KMS-11 (cell line): ENCODE data around the gene ITGB7.

Experiments
- H2AFZ ChIP-seq: fragments of 200-600 bp; sonication (generic); 2 replicates; pipeline ENCODE4 v1.6.1; 2016; ENCODE audit warnings: antibody characterized with exemption, mixed run types, low read depth
- H3K27ac ChIP-seq: fragments of 200-600 bp; sonication (generic); 2 replicates; pipeline ENCODE4 v1.6.1; 2016; ENCODE audit warnings: mild to moderate bottlenecking, mixed run types
- H3K27me3 ChIP-seq: fragments of 200-600 bp; sonication (generic); 2 replicates; pipeline ENCODE4 v1.6.1; 2017; ENCODE audit warnings: mild to moderate bottlenecking, low read depth, mixed run types, moderate library complexity; ENCODE audit not compliant: insufficient read depth
- H3K36me3 ChIP-seq: fragments of 200-600 bp; sonication (generic); 2 replicates; pipeline ENCODE4 v1.6.1; 2017; ENCODE audit warnings: mild to moderate bottlenecking, mixed run types; ENCODE audit not compliant: insufficient read depth
- H3K4me1 ChIP-seq: fragments of 200-600 bp; sonication (generic); 2 replicates; pipeline ENCODE4 v1.6.1; 2016; ENCODE audit warnings: mild to moderate bottlenecking, low read depth, mixed run types; ENCODE audit not compliant: poor library complexity, severe bottlenecking
- H3K4me2 ChIP-seq: fragments of 200-600 bp; sonication (generic); 2 replicates; pipeline ENCODE4 v1.7.0; 2016; ENCODE audit warnings: mild to moderate bottlenecking, mixed run types
- H3K4me3 ChIP-seq: fragments of 200-600 bp; sonication (generic); IDR thresholded peaks from 2 replicates; pipeline ENCODE4 v1.6.1; 2017; ENCODE audit warnings: low read depth, low read length, mixed read lengths; ENCODE audit not compliant: insufficient read depth
- H3K79me2 ChIP-seq: fragments of 200-600 bp; sonication (generic); 2 replicates; pipeline ENCODE4 v1.6.1; 2016; ENCODE audit warnings: low read depth, mixed run types; ENCODE audit not compliant: insufficient read depth
- H3K9ac ChIP-seq: fragments of 200-600 bp; sonication (generic); 2 replicates; pipeline ENCODE4 v1.6.1; 2016; ENCODE audit warnings: mild to moderate bottlenecking, mixed run types
- H4K20me1 ChIP-seq: fragments of 200-600 bp; sonication (generic); 2 replicates; pipeline ENCODE4 v1.6.1; 2016; ENCODE audit warnings: mild to moderate bottlenecking, mixed run types; ENCODE audit not compliant: insufficient read depth
- CTCF ChIP-seq: fragments of 200-600 bp; sonication (generic); conservative IDR thresholded peaks from 2 replicates; pipeline ENCODE4 v1.6.1; 2017; ENCODE audit warnings: low read depth, mild to moderate bottlenecking, antibody characterized with exemption, low read length, moderate library complexity, mixed read lengths

ITGB7 gene

GRCh38 chr12:53191885-53192530 is 15.0 kb downstream of the ITGB7 start:
- no peak for TF ChIP-seq CTCF
- Histone ChIP-seq H3K27ac (peak overlapping the region; percentile 10; the same call in 1 of the 2 replicates), H3K79me2 (peaks cover 10% of the 10 kb centered on the region; the same call in 1 of the 2 replicates), H3K4me3 (no peak overlapping the region), H3K4me1 (peaks cover 65% of the 10 kb centered on the region), H3K36me3 (peaks cover 46% of the 10 kb centered on the region; the same call in 1 of the 2 replicates), H2AFZ (no peak overlapping the region), H3K9ac (no peak overlapping the region), H3K27me3 (no peaks in the 10 kb centered on the region), H4K20me1 (no peaks in the 10 kb centered on the region), H3K4me2 (no peak overlapping the region)

- no peak overlapping the region for H3K4me2 ChIP-seq
- H3K4me1 ChIP-seq = peaks cover 58% of the 10 kb centered on the region
- H3K36me3 ChIP-seq = peaks cover 45% of the 10 kb centered on the region; the same call in 1 of the 2 replicates
- H4K20me1 ChIP-seq = no peaks in the 10 kb centered on the region
- H3K27ac ChIP-seq = peak overlapping the region; percentile 10; the same call in 1 of the 2 replicates
- no peak for TF ChIP-seq CTCF
- no peak overlapping the region for H3K4me3 ChIP-seq
- H3K27me3 ChIP-seq = no peaks in the 10 kb centered on the region
- H2AFZ ChIP-seq = no peak overlapping the region
- peaks cover 3% of the 10 kb centered on the region; the same call in 1 of the 2 replicates for H3K79me2 ChIP-seq
- no peak overlapping the region for H3K9ac ChIP-seq
These were observed 15.8 kb downstream of the ITGB7 start for GRCh38 chr12:53191096-53191884.

GRCh38 chr12:53190108-53190729 is 16.8 kb downstream of the ITGB7 start:
- peak overlapping the region; percentile 10; the same call in 1 of the 2 replicates for H3K27ac ChIP-seq

More at GRCh38 chr12:53190108-53190729, 16.8 kb downstream of the ITGB7 start:
- Histone ChIP-seq H4K20me1 (no peaks in the 10 kb centered on the region), H3K9ac (no peak overlapping the region), H3K79me2 (no peaks in the 10 kb centered on the region; the same call in 1 of the 2 replicates), H3K4me2 (no peak overlapping the region), H3K27me3 (no peaks in the 10 kb centered on the region), H3K4me1 (peaks cover 54% of the 10 kb centered on the region), H2AFZ (no peak overlapping the region), H3K36me3 (peaks cover 35% of the 10 kb centered on the region; the same call in 1 of the 2 replicates), H3K4me3 (no peak overlapping the region)
- peak; percentile 90 for TF ChIP-seq CTCF
